GM18505 (cell line): ENCODE data around the gene OR5K4.

Experiments
- ATAC-seq: cut with Tn5 transposase; IDR thresholded peaks from one replicate; pipeline ENCODE4 v1.9.1; 2021; ENCODE audit not compliant: unreplicated experiment
- POLR2A ChIP-seq: IDR thresholded peaks from 4 replicates; pipeline ENCODE4 v1.6.1; 2011; ENCODE audit warnings: borderline replicate concordance; ENCODE audit not compliant: insufficient read depth, insufficient read length; ENCODE audit errors: extremely low read depth

The OR5K4 gene

GRCh38 chr3:98398513-98398912 lies 44.9 kb downstream of the OR5K4 start:
- no peak for TF ChIP-seq POLR2A
- no peak for ATAC-seq

GRCh38 chr3:98402507-98402906 lies 48.9 kb downstream of the OR5K4 start:
- ATAC-seq: no peak
- no peak for TF ChIP-seq POLR2A

GRCh38 chr3:98404010-98404409 lies 50.4 kb downstream of the OR5K4 start:
- TF ChIP-seq POLR2A: no peak
- ATAC-seq: no peak
